Liver (tissue), 3 donors: ENCODE data around the gene CISD2.
"Not testable (repeated sequence)": the region's sequence is repeated elsewhere in the genome, so short reads cannot be mapped to it uniquely, and the experiment has no call there.

Source experiments
- EGR1 ChIP-seq, 2 donors: IDR thresholded peaks; 2 replicates each; pipeline ENCODE4 v1.6.1; 2016 to 2018; ENCODE audit warnings: antibody characterized with exemption in 2 of 2, low read depth in 2 of 2
- FOXA1 ChIP-seq: IDR thresholded peaks from 2 replicates; pipeline ENCODE4 v1.6.1; 2016; ENCODE audit warnings: antibody characterized with exemption
- HNF4G ChIP-seq: IDR thresholded peaks from 2 replicates; pipeline ENCODE4 v1.6.1; 2016; ENCODE audit warnings: antibody characterized with exemption
- JUND ChIP-seq, 2 donors: IDR thresholded peaks; 2 replicates each; pipeline ENCODE4 v1.6.1; 2016; ENCODE audit warnings: antibody characterized with exemption in 2 of 2
- MAX ChIP-seq: IDR thresholded peaks from 2 replicates; pipeline ENCODE4 v1.6.1; 2016; ENCODE audit warnings: antibody characterized with exemption
- RAD21 ChIP-seq, 2 donors: IDR thresholded peaks; 2 replicates each; pipeline ENCODE4 v1.6.1; 2016; ENCODE audit warnings: antibody characterized with exemption in 2 of 2, mild to moderate bottlenecking in 2 of 2
- SP1 ChIP-seq: IDR thresholded peaks from 2 replicates; pipeline ENCODE4 v1.6.1; 2018; ENCODE audit warnings: antibody characterized with exemption, mild to moderate bottlenecking
- TAF1 ChIP-seq: conservative IDR thresholded peaks from 2 replicates; pipeline ENCODE4 v1.6.1; 2016; ENCODE audit warnings: antibody characterized with exemption, mild to moderate bottlenecking
- YY1 ChIP-seq: IDR thresholded peaks from 2 replicates; pipeline ENCODE4 v1.6.1; 2016; ENCODE audit warnings: antibody characterized with exemption, mild to moderate bottlenecking
- TF ChIP-seq, protein P1 (sequence below): fragments of 150-350 bp; IDR thresholded peaks from 2 replicates; pipeline ENCODE4 v1.5.1; 2017; ENCODE audit warnings: improper control_type of control experiment, low read depth, low read length; ENCODE audit not compliant: missing input control
- TF ChIP-seq, protein P2 (sequence below): IDR thresholded peaks from 2 replicates; pipeline ENCODE4 v1.6.1; 2016; ENCODE audit warnings: antibody characterized with exemption, mild to moderate bottlenecking
- donor health status: healthy.
- donor health status: healthy.

- not testable (repeated sequence) for TF ChIP-seq SP1; TAF1; FOXA1; YY1; RAD21 (IDR thresholded peaks at IDR 0.05); MAX; JUND (IDR thresholded peaks at IDR 0.05); HNF4G; EGR1 (IDR thresholded peaks at IDR 0.05; ENCODE audit: low read depth in 2 of 2)
- TF ChIP-seq, protein P1, sequence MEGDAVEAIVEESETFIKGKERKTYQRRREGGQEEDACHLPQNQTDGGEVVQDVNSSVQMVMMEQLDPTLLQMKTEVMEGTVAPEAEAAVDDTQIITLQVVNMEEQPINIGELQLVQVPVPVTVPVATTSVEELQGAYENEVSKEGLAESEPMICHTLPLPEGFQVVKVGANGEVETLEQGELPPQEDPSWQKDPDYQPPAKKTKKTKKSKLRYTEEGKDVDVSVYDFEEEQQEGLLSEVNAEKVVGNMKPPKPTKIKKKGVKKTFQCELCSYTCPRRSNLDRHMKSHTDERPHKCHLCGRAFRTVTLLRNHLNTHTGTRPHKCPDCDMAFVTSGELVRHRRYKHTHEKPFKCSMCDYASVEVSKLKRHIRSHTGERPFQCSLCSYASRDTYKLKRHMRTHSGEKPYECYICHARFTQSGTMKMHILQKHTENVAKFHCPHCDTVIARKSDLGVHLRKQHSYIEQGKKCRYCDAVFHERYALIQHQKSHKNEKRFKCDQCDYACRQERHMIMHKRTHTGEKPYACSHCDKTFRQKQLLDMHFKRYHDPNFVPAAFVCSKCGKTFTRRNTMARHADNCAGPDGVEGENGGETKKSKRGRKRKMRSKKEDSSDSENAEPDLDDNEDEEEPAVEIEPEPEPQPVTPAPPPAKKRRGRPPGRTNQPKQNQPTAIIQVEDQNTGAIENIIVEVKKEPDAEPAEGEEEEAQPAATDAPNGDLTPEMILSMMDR, result not testable (repeated sequence)
- TF ChIP-seq, protein P2, sequence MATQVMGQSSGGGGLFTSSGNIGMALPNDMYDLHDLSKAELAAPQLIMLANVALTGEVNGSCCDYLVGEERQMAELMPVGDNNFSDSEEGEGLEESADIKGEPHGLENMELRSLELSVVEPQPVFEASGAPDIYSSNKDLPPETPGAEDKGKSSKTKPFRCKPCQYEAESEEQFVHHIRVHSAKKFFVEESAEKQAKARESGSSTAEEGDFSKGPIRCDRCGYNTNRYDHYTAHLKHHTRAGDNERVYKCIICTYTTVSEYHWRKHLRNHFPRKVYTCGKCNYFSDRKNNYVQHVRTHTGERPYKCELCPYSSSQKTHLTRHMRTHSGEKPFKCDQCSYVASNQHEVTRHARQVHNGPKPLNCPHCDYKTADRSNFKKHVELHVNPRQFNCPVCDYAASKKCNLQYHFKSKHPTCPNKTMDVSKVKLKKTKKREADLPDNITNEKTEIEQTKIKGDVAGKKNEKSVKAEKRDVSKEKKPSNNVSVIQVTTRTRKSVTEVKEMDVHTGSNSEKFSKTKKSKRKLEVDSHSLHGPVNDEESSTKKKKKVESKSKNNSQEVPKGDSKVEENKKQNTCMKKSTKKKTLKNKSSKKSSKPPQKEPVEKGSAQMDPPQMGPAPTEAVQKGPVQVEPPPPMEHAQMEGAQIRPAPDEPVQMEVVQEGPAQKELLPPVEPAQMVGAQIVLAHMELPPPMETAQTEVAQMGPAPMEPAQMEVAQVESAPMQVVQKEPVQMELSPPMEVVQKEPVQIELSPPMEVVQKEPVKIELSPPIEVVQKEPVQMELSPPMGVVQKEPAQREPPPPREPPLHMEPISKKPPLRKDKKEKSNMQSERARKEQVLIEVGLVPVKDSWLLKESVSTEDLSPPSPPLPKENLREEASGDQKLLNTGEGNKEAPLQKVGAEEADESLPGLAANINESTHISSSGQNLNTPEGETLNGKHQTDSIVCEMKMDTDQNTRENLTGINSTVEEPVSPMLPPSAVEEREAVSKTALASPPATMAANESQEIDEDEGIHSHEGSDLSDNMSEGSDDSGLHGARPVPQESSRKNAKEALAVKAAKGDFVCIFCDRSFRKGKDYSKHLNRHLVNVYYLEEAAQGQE, result not testable (repeated sequence)
Measured at GRCh38 chr4:102819100-102819499, 49.7 kb upstream of the CISD2 start.
